ENCODE measurements around the gene TSPOAP1. TPM values are rescaled to one million over a fixed set of nuclear protein-coding genes. Genes with fewer than 3 reads are reported as not detected.
A peak's percentile ranks its signal among the peaks of the same experiment; 100 is the strongest.

Gene TSPOAP1
- total RNA-seq, 4 donors from 2014 or later: 11.4 to 16.3 (median 13.0) TPM

GRCh38 chr17:58354541-58355216 lies 26.1 kb upstream of the TSPOAP1 start:
- peaks cover 0 to 9% (median 0%) of the 10 kb centered on the region in 3 donors for H3K36me3 ChIP-seq
- H3K9me3 ChIP-seq: no peaks in the 10 kb centered on the region
- no peak overlapping the region for H3K4me3 ChIP-seq
- H3K27me3 ChIP-seq: no peaks in the 10 kb centered on the region
- H3K27ac ChIP-seq: no peak overlapping the region
- WGBS, 2 donors: 46 to 50% methylated on average over 6 of the region's 6 CpGs
- TF ChIP-seq POLR2A (IDR thresholded peaks at IDR 0.05) (no peak), EP300 (IDR thresholded peaks at IDR 0.05) (no peak), CTCF (IDR thresholded peaks at IDR 0.05) (no peak)
- peaks cover 0 to 29% (median 12%) of the 10 kb centered on the region in 4 donors for H3K4me1 ChIP-seq
- no peak for DNase-seq (ENCODE audit: low spot score in 2 of 2)

- Histone ChIP-seq H3K4me1 (peaks cover 0 to 33% (median 12%) of the 10 kb centered on the region in 4 donors), H3K4me3 (peak overlapping the region in 2 of 4 donors; percentile 78), H3K9me3 (no peaks in the 10 kb centered on the region), H3K27ac (peak overlapping the region in 3 of 4 donors; percentile 94 to 96 (median 94)), H3K36me3 (peaks cover 0 to 22% (median 2%) of the 10 kb centered on the region in 3 donors), H3K27me3 (no peaks in the 10 kb centered on the region)
- DNase-seq (ENCODE audit: low spot score in 2 of 2): no peak
- 74 to 80% methylated on average over 4 of the region's 4 CpGs for WGBS, 2 donors
- no peak for TF ChIP-seq EP300 (IDR thresholded peaks at IDR 0.05)
- TF ChIP-seq CTCF (IDR thresholded peaks at IDR 0.05): no peak
- TF ChIP-seq POLR2A (IDR thresholded peaks at IDR 0.05): no peak
Measured at GRCh38 chr17:58353389-58353825, 24.8 kb upstream of the TSPOAP1 start.

DNA sequence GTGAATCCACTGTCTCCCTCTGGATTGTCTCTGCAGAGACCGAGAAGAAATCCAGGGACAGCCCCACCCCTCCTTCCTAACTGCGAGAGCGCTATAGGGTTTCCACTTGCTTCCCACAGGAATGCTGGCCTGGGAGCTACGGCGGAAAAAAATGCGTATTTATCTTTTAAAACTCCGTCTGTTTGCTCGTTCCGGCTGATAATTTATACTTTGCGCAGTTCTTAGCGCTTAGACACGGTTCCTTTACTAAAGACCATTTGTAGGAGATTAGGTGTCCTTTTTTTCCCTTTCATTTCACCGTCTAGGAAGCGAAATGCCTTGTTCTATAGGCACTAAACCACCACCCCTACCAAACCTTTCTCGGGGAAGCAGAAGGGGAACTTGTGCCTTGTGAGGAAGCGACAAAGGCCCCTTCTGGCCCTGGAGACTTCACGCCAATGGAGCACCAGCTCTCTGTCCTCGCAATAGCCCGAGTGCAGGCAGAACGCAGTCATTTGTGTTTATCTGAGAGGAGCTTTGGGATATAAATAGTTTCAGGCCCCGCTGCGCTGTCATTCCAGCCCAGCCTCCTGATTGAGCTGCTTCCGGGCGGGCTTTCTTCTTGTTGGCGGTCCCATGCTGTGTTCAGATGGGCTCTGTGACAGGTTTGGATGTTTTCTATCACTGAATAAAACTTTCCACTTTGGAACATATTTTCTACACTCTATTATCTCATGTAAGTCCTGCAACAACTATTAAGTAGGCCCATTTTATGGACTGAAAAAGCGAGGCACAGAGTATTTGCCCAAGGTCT lies 24.2 kb upstream of the TSPOAP1 start:
- H3K4me3 ChIP-seq: peak overlapping the region; percentile 78 to 95 (median 80)
- H3K9me3 ChIP-seq: no peaks in the 10 kb centered on the region
- H3K27me3 ChIP-seq: no peaks in the 10 kb centered on the region
- H3K27ac ChIP-seq: peak overlapping the region; percentile 73 to 96 (median 94)
- no peak for TF ChIP-seq EP300 (IDR thresholded peaks at IDR 0.05)
- TF ChIP-seq CTCF (IDR thresholded peaks at IDR 0.05): no peak
- TF ChIP-seq POLR2A (IDR thresholded peaks at IDR 0.05): no peak
- DNase-seq (ENCODE audit: low spot score in 2 of 2): no peak
- peaks cover 0 to 33% (median 12%) of the 10 kb centered on the region in 4 donors for H3K4me1 ChIP-seq
- peaks cover 0 to 28% (median 8%) of the 10 kb centered on the region in 3 donors for H3K36me3 ChIP-seq
- WGBS, 2 donors: 2% methylated on average over 26 of the region's 26 CpGs

- Histone ChIP-seq H3K9me3 (no peaks in the 10 kb centered on the region), H3K4me1 (peaks cover 0 to 33% (median 12%) of the 10 kb centered on the region in 4 donors), H3K27me3 (no peaks in the 10 kb centered on the region), H3K27ac (peak within 1 kb of the TSS; percentile 73 to 96 (median 94)), H3K4me3 (peak within 1 kb of the TSS; percentile 78 to 95 (median 80)), H3K36me3 (peaks cover 0 to 35% (median 16%) of the 10 kb centered on the region in 3 donors)
- peak; percentile 61 to 76 for DNase-seq (ENCODE audit: low spot score in 2 of 2)
- peak; percentile 75 to 95 for TF ChIP-seq EP300 (IDR thresholded peaks at IDR 0.05)
- TF ChIP-seq POLR2A (IDR thresholded peaks at IDR 0.05): peak; percentile 83 to 88
- peak in 2 of 5 experiments; percentile 61 to 73 for TF ChIP-seq CTCF (IDR thresholded peaks at IDR 0.05)
- WGBS, 2 donors: 0% methylated on average over 45 to 51 of the region's 60 CpGs
Measured at GRCh38 chr17:58351831-58352595, 23.4 kb upstream of the TSPOAP1 start, which contains the start of gene SUPT4H1. SUPT4H1 (minus strand) TSS chr17:58352201; CDS start chr17:58352135, 66 bp downstream.

All from tibial nerve (tissue), 4 donors.